Esophagus squamous epithelium (tissue), 4 donors: ENCODE measurements around the gene PLCXD1.

Source experiments
- POLR2A ChIP-seq, 4 donors: fragments of 450-650 bp; IDR thresholded peaks; one replicate each; pipeline ENCODE4 v1.6.1; 2017; ENCODE audit warnings: antibody characterized with exemption in 4 of 4, mild to moderate bottlenecking in 4 of 4, moderate library complexity in 3 of 4
- TF ChIP-seq, protein P1 (sequence below), 6 experiments: fragments of 450-650 bp in 4 of 6; fragments of 200-600 bp in 2 of 6; sonication (generic) in 2 of 6; IDR thresholded peaks; one replicate each; pipeline ENCODE4 v1.5.1; 2016 to 2019; ENCODE audit warnings: antibody characterized with exemption in 6 of 6, mild to moderate bottlenecking in 4 of 6, moderate library complexity in 4 of 6

DNA sequence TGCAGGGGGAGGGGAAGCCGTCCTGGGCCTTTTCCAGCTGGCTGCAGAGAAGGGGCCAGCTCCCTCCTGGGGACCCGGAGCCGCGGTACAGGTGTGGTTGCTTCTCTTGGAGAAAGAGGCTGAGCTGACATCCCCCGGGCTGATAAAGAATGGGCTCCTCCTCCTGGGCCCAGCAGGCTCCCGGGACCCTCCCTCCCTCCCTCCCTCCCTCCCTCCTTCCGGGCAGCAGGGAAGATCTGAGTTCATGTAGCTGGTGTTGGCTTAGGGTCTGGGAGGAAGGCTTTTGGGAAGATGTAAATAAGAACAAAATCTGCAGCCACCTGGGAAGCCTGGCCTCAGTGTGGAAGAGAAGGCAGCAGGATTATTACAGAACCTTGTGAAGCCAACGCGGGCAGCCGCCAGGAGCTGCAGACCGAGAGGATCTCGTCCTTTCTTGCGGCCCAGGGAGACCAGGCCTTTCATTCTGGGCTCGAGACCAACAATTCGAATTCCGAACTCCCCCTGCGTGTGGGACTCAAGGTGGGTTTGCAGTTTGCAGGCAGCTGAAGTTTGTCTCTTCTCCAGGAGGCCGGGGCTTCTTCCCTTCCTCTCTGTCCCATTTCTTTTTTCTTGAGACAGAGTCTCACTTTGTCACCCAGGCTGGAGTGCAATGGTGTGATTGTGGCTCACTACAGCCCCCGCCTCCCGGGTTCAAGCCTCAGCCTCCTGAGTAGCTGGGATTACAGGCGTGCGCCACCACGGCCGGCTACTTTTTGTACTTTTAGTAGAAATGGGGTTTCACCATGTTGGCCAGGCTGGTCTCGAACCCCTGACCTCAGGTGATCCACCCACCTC, at the start of gene PLCXD1:
- TF ChIP-seq, protein P1, sequence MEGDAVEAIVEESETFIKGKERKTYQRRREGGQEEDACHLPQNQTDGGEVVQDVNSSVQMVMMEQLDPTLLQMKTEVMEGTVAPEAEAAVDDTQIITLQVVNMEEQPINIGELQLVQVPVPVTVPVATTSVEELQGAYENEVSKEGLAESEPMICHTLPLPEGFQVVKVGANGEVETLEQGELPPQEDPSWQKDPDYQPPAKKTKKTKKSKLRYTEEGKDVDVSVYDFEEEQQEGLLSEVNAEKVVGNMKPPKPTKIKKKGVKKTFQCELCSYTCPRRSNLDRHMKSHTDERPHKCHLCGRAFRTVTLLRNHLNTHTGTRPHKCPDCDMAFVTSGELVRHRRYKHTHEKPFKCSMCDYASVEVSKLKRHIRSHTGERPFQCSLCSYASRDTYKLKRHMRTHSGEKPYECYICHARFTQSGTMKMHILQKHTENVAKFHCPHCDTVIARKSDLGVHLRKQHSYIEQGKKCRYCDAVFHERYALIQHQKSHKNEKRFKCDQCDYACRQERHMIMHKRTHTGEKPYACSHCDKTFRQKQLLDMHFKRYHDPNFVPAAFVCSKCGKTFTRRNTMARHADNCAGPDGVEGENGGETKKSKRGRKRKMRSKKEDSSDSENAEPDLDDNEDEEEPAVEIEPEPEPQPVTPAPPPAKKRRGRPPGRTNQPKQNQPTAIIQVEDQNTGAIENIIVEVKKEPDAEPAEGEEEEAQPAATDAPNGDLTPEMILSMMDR (IDR thresholded peaks at IDR 0.05), result no peak
- no peak for TF ChIP-seq POLR2A (IDR thresholded peaks at IDR 0.05)
